B cell (primary cell): ENCODE results near the gene PACSIN1. TPM values are rescaled to one million over a fixed set of nuclear protein-coding genes. Genes with fewer than 3 reads are reported as not detected.

Experiments used
- ATAC-seq: fragments of 200-7000 bp; cut with Tn5 transposase; one replicate; pipeline ENCODE4 v1.10.0; 2021; ENCODE audit warnings: low read depth, mild to moderate bottlenecking, moderate number of reproducible peaks, moderate library complexity
- CTCF ChIA-PET: fragments of 350-600 bp; sonication (Branson Sonifier 250); formaldehyde crosslinking; loops from one replicate; lab custom pipeline; 2021; ENCODE audit warnings: antibody characterized with exemption, inconsistent platforms; lab: Charles Lee
- POLR2A ChIA-PET: fragments of 350-600 bp; sonication (Branson Sonifier 250); formaldehyde crosslinking; loops from one replicate; lab custom pipeline; 2021; ENCODE audit warnings: antibody characterized with exemption; lab: Charles Lee
- DNase-seq: peaks from one replicate; pipeline ENCODE4 v3.0.0; 2013
- H2AFZ ChIP-seq: 2 replicates; pipeline ENCODE4 v1.6.1; 2012; ENCODE audit warnings: mild to moderate bottlenecking, low read depth, low read length; ENCODE audit not compliant: insufficient read depth, poor library complexity, severe bottlenecking
- H3K27ac ChIP-seq, 2 donors: 1 replicate in 1 of 2; 2 replicates in 1 of 2; pipeline ENCODE4 v1.5.1; 2012 to 2013; ENCODE audit warnings: low read length in 2 of 2, mild to moderate bottlenecking in 2 of 2, moderate library complexity in 1 of 2
- H3K27me3 ChIP-seq, 4 experiments: fragments of 200-600 bp in 1 of 4; sonication (generic) in 1 of 4; replicated peaks in 1 of 4; 1 replicate in 2 of 4; 2 replicates in 2 of 4; pipeline versions ENCODE4 v1.6.1 to v1.7.0; 2013 to 2016; ENCODE audit warnings: low read length in 3 of 4, mild to moderate bottlenecking in 2 of 4, mixed read lengths in 1 of 4, moderate library complexity in 1 of 4; ENCODE audit not compliant: insufficient read depth in 4 of 4, control insufficient read depth in 3 of 4; ENCODE audit errors: control extremely low read depth in 1 of 4
- H3K36me3 ChIP-seq, 2 experiments: replicated peaks in 1 of 2; 1 replicate in 1 of 2; 2 replicates in 1 of 2; pipeline versions ENCODE4 v1.6.1 to v1.7.1; 2013; ENCODE audit warnings: low read length in 1 of 2; ENCODE audit not compliant: insufficient read depth in 2 of 2, control insufficient read depth in 1 of 2; ENCODE audit errors: control extremely low read depth in 1 of 2, extremely low read depth in 1 of 2
- H3K4me1 ChIP-seq, 2 donors: fragments of 200-600 bp in 1 of 2; sonication (generic) in 1 of 2; 1 replicate in 1 of 2; 2 replicates in 1 of 2; pipeline versions ENCODE4 v1.5.1 to v1.6.1; 2013 to 2017; ENCODE audit warnings: low read length in 2 of 2; ENCODE audit not compliant: control insufficient read depth in 2 of 2, insufficient read depth in 2 of 2
- H3K4me2 ChIP-seq: replicated peaks from 2 replicates; pipeline ENCODE3; 2012; ENCODE audit warnings: mild to moderate bottlenecking, low read depth, low read length; ENCODE audit not compliant: poor library complexity, severe bottlenecking
- H3K4me3 ChIP-seq, 5 experiments: fragments of 200-600 bp in 1 of 5; sonication (generic) in 1 of 5; 1 replicate in 3 of 5; 2 replicates in 2 of 5; pipeline versions ENCODE4 v1.5.1 to v1.7.0; 2011 to 2016; ENCODE audit warnings: low read length in 4 of 5, mild to moderate bottlenecking in 4 of 5, low read depth in 2 of 5, control low read depth in 1 of 5, moderate library complexity in 1 of 5; ENCODE audit not compliant: insufficient read depth in 1 of 5; ENCODE audit errors: control extremely low read depth in 1 of 5, extremely low read depth in 1 of 5
- H3K79me2 ChIP-seq: fragments of 200-600 bp; sonication (generic); one replicate; pipeline ENCODE4 v1.6.0; 2016; ENCODE audit warnings: low read length; ENCODE audit not compliant: control insufficient read depth, insufficient read depth
- H3K9ac ChIP-seq: fragments of 200-600 bp; sonication (generic); 2 replicates; pipeline ENCODE4 v1.6.1; 2017; ENCODE audit warnings: mild to moderate bottlenecking, low read length, moderate library complexity
- H3K9me3 ChIP-seq, 3 donors: one replicate each; pipeline versions ENCODE4 v1.6.1 to v1.7.1; 2013; ENCODE audit warnings: low read length in 2 of 3; ENCODE audit not compliant: control insufficient read depth in 2 of 3, insufficient read depth in 1 of 3; ENCODE audit errors: control extremely low read depth in 1 of 3
- H4K20me1 ChIP-seq: 2 replicates; pipeline ENCODE4 v1.6.0; 2012; ENCODE audit warnings: mild to moderate bottlenecking, low read length; ENCODE audit not compliant: insufficient read depth, control insufficient read depth, poor library complexity, severe bottlenecking
- H3K27ac Mint-ChIP-seq: one replicate; pipeline ENCODE4 v1.8.0; 2021; ENCODE audit warnings: mixed read lengths
- H3K27me3 Mint-ChIP-seq: one replicate; pipeline ENCODE4 v1.8.0; 2021; ENCODE audit warnings: mixed read lengths
- H3K4me1 Mint-ChIP-seq: one replicate; pipeline ENCODE4 v1.8.0; 2021; ENCODE audit warnings: mixed read lengths
- H3K4me3 Mint-ChIP-seq: one replicate; pipeline ENCODE4 v1.8.0; 2021; ENCODE audit warnings: mixed read lengths
- H3K9me3 Mint-ChIP-seq: one replicate; pipeline ENCODE4 v1.8.0; 2022; ENCODE audit warnings: mixed read lengths; ENCODE audit not compliant: insufficient read depth
- EZH2 ChIP-seq: IDR thresholded peaks from 2 replicates; pipeline ENCODE4 v1.6.1; 2012; ENCODE audit warnings: borderline replicate concordance, low read depth, mild to moderate bottlenecking, moderate library complexity, low read length; ENCODE audit not compliant: insufficient read depth, poor library complexity, severe bottlenecking
- WGBS: methylation state at CpG from one replicate; pipeline ENCODE4 v1.1.5; 2013; ENCODE audit warnings: missing lambda C conversion rate; ENCODE audit not compliant: insufficient coverage; 5-methylcytosine and 5-hydroxymethylcytosine counted together
- intact Hi-C: fragments of 100-400 bp; cut with micrococcal nuclease; formaldehyde crosslinking; loops from one replicate; pipeline ENCODE4 v1.10.0; 2022
- polyA plus RNA-seq: library from polyadenylated mRNA; depleted of rRNA; stranded (reverse); fragments of >200 nt; gene quantifications from 2 replicates; pipeline ENCODE4 v1.2.3, GENCODE V29; 2012
- total RNA-seq, 2 donors: library from RNA; stranded (reverse); fragments of 120-200 nt in 1 of 2; gene quantifications; 1 replicate in 1 of 2; 2 replicates in 1 of 2; pipeline versions ENCODE4 v1.2.3 to v1.2.4, GENCODE V29; 2013 to 2022
- TF ChIP-seq, protein P1 (sequence below): fragments of 200-600 bp; IDR thresholded peaks from one replicate; pipeline ENCODE4 v1.8.0; 2022; ENCODE audit warnings: antibody characterized with exemption, mild to moderate bottlenecking

Gene PACSIN1
- total and polyA plus RNA-seq, 2 donors (not counting 1 experiment from before 2014, with no cell fraction given): 0.18 to 0.20 TPM

DNA sequence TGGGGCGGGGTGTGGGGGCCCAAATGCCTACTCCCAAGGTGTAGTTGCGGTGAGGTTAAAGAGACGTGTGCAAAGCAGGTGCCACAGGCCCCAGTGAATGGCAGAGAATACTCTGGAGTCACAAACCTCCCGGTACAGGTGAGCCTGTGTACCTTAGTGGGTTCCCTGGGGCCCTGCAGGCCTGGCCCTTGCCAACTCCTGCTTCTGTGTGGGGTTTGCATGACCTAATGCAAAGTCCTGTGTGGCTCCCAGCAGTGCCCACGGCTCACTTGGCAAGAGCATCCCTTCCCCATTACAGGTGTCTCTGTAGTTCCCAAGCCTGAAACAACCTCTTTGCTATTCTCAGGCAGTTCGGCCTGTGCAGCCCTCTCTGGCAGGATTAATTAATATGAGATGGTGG is 72.7 kb downstream of the PACSIN1 start:
- ATAC-seq (no peak), DNase-seq (no peak)
- Mint-ChIP-seq H3K4me1 (no peaks in the 10 kb centered on the region), H3K4me3 (no peak overlapping the region), H3K9me3 (no peaks in the 10 kb centered on the region), H3K27ac (no peak overlapping the region), H3K27me3 (no peaks in the 10 kb centered on the region)
- TF ChIP-seq, protein P1, sequence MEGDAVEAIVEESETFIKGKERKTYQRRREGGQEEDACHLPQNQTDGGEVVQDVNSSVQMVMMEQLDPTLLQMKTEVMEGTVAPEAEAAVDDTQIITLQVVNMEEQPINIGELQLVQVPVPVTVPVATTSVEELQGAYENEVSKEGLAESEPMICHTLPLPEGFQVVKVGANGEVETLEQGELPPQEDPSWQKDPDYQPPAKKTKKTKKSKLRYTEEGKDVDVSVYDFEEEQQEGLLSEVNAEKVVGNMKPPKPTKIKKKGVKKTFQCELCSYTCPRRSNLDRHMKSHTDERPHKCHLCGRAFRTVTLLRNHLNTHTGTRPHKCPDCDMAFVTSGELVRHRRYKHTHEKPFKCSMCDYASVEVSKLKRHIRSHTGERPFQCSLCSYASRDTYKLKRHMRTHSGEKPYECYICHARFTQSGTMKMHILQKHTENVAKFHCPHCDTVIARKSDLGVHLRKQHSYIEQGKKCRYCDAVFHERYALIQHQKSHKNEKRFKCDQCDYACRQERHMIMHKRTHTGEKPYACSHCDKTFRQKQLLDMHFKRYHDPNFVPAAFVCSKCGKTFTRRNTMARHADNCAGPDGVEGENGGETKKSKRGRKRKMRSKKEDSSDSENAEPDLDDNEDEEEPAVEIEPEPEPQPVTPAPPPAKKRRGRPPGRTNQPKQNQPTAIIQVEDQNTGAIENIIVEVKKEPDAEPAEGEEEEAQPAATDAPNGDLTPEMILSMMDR: no peak
- no peak for TF ChIP-seq EZH2
- Histone ChIP-seq H2AFZ (no peak overlapping the region), H3K4me3 (no peak overlapping the region), H3K36me3 (no peaks in the 10 kb centered on the region), H3K27me3 (no peaks in the 10 kb centered on the region), H3K4me2 (no peak overlapping the region), H3K9ac (no peak overlapping the region), H4K20me1 (no peaks in the 10 kb centered on the region), H3K4me1 (no peaks in the 10 kb centered on the region), H3K9me3 (no peaks in the 10 kb centered on the region), H3K27ac (no peak overlapping the region), H3K79me2 (no peaks in the 10 kb centered on the region)
- WGBS: 94% methylated on average over 4 of the region's 6 CpGs
- intact Hi-C loops: no loop called here
- ChIA-PET CTCF (no interaction called here), POLR2A (no interaction called here)

DNA sequence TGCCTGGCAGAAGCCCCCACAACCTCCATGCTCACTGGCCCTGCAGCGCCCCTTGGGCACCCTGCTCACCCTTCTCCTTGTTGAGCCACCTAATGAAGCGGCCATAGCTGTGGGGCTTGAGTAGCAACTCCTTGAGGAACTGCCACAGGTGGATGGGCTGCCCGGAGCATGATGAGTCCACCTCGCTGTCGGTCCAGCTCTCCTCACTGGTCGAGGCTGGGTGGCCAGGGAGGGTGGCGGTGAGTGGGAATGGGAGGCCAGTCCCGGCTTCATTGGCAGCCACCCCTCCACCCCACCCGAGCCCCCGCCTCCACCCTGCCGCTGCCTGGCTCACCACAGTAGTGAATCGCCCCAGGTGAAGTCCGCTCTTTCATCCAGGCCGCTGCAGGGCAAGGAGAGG is 73.3 kb downstream of the PACSIN1 start:
- Histone ChIP-seq H3K9ac (no peak overlapping the region), H3K4me1 (no peaks in the 10 kb centered on the region), H4K20me1 (no peaks in the 10 kb centered on the region), H3K27ac (no peak overlapping the region), H3K27me3 (no peaks in the 10 kb centered on the region), H3K9me3 (no peaks in the 10 kb centered on the region), H3K79me2 (no peaks in the 10 kb centered on the region), H3K4me3 (no peak overlapping the region), H3K4me2 (no peak overlapping the region), H3K36me3 (no peaks in the 10 kb centered on the region), H2AFZ (no peak overlapping the region)
- no peak for DNase-seq
- intact Hi-C loops: no loop called here
- no peaks in the 10 kb centered on the region for H3K9me3 Mint-ChIP-seq
- ATAC-seq: no peak
- WGBS: 99% methylated on average over 10 of the region's 14 CpGs
- no peaks in the 10 kb centered on the region for H3K27me3 Mint-ChIP-seq
- ChIA-PET CTCF (no interaction called here), POLR2A (no interaction called here)
- TF ChIP-seq, protein P1: no peak
- TF ChIP-seq EZH2: no peak
- H3K4me1 Mint-ChIP-seq: no peaks in the 10 kb centered on the region
- H3K4me3 Mint-ChIP-seq: no peak overlapping the region
- H3K27ac Mint-ChIP-seq: no peak overlapping the region
